Measurements from ENCODE around the gene CALN1.

DNA sequence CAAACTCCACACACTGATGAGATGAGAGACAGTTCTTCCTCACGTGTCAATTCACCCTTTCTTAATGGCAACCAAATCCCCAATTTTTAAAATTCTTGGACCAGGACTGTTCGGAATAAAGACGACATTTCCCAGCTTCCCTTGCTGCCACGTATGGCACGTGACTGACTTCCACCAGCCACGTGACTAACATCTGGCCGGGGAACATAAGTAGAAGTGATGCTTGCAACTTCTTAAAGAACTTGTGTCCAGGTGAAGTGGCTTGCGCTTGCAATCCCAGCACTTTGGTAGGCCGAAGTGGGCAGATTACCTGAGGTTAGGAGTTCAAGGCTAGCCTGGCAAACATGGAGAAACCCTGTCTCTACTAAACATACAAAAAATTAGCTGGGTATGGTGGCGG lies 405.1 kb downstream of the CALN1 start:
- no peak for TF ChIP-seq POLR2A (IDR thresholded peaks at IDR 0.05)
- TF ChIP-seq, protein P1, sequence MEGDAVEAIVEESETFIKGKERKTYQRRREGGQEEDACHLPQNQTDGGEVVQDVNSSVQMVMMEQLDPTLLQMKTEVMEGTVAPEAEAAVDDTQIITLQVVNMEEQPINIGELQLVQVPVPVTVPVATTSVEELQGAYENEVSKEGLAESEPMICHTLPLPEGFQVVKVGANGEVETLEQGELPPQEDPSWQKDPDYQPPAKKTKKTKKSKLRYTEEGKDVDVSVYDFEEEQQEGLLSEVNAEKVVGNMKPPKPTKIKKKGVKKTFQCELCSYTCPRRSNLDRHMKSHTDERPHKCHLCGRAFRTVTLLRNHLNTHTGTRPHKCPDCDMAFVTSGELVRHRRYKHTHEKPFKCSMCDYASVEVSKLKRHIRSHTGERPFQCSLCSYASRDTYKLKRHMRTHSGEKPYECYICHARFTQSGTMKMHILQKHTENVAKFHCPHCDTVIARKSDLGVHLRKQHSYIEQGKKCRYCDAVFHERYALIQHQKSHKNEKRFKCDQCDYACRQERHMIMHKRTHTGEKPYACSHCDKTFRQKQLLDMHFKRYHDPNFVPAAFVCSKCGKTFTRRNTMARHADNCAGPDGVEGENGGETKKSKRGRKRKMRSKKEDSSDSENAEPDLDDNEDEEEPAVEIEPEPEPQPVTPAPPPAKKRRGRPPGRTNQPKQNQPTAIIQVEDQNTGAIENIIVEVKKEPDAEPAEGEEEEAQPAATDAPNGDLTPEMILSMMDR (IDR thresholded peaks at IDR 0.05) = no peak
- no peak for TF ChIP-seq POLR2AphosphoS5 (IDR thresholded peaks at IDR 0.05)

Measured in prostate gland (tissue), 2 donors.